ENCODE measurements around the gene PTPRD. TPM values are rescaled to one million over a fixed set of nuclear protein-coding genes. Genes with fewer than 3 reads are reported as not detected.

PTPRD gene
- total RNA-seq, 1 experiment from 2014 or later: 70.1 TPM

- no peaks in the 10 kb centered on the region for H3K4me1 ChIP-seq
- no peaks in the 10 kb centered on the region for H3K9me3 ChIP-seq
- no peaks in the 10 kb centered on the region for H3K4me1 Mint-ChIP-seq (ENCODE audit: low read depth, unreplicated experiment)
- TF ChIP-seq CTCF (IDR thresholded peaks at IDR 0.05; ENCODE audit: insufficient read depth in 1 of 2, low read depth in 1 of 2, low read length in 1 of 2, severe bottlenecking in 1 of 2, unreplicated experiment in 1 of 2): no peak
- no peaks in the 10 kb centered on the region for H3K27me3 Mint-ChIP-seq (ENCODE audit: insufficient read depth, unreplicated experiment)
- ChIA-PET CTCF (no interaction called here), POLR2A (no interaction called here)
- DNase-seq: no peak
- no TSS peak for BruUV-seq (replicated peaks)
- H3K4me3 ChIP-seq (ENCODE audit: low read depth, low read length): no peak overlapping the region
- no peaks in the 10 kb centered on the region for H3K36me3 Mint-ChIP-seq (ENCODE audit: insufficient read depth, unreplicated experiment)
- H3K36me3 ChIP-seq (ENCODE audit: control insufficient read depth, insufficient read depth, low read length): no peaks in the 10 kb centered on the region
- intact Hi-C loops (cut with micrococcal nuclease; ENCODE audit: unreplicated experiment): no loop called here
- H3K4me3 Mint-ChIP-seq (ENCODE audit: unreplicated experiment): no peak overlapping the region
- H3K9me3 Mint-ChIP-seq (ENCODE audit: unreplicated experiment): no peaks in the 10 kb centered on the region
- no peaks in the 10 kb centered on the region for H3K27me3 ChIP-seq (replicated peaks; ENCODE audit: control insufficient read depth, insufficient read depth, low read length)
- H3K27ac Mint-ChIP-seq (ENCODE audit: unreplicated experiment): no peak overlapping the region
These were observed 173.8 kb downstream of the PTPRD start for GRCh38 chr9:10438955-10439354.

- no peaks in the 10 kb centered on the region for H3K27me3 Mint-ChIP-seq (ENCODE audit: insufficient read depth, unreplicated experiment)
- no peak overlapping the region for H3K4me3 ChIP-seq (ENCODE audit: low read depth, low read length)
These were observed 176.0 kb downstream of the PTPRD start for GRCh38 chr9:10436756-10437155.

GRCh38 chr9:10434412-10434811 lies 178.4 kb downstream of the PTPRD start:
- POLR2A ChIA-PET: no interaction called here
- intact Hi-C loops (cut with micrococcal nuclease; ENCODE audit: unreplicated experiment): no loop called here
- Histone ChIP-seq H3K27me3 (replicated peaks; ENCODE audit: control insufficient read depth, insufficient read depth, low read length) (no peaks in the 10 kb centered on the region), H3K4me3 (ENCODE audit: low read depth, low read length) (no peak overlapping the region), H3K9me3 (no peaks in the 10 kb centered on the region), H3K4me1 (no peaks in the 10 kb centered on the region), H3K36me3 (ENCODE audit: control insufficient read depth, insufficient read depth, low read length) (no peaks in the 10 kb centered on the region)
- H3K4me1 Mint-ChIP-seq (ENCODE audit: low read depth, unreplicated experiment): no peaks in the 10 kb centered on the region
- no peak for TF ChIP-seq CTCF (IDR thresholded peaks at IDR 0.05; ENCODE audit: insufficient read depth in 1 of 2, low read depth in 1 of 2, low read length in 1 of 2, severe bottlenecking in 1 of 2, unreplicated experiment in 1 of 2)
- H3K9me3 Mint-ChIP-seq (ENCODE audit: unreplicated experiment): no peaks in the 10 kb centered on the region
- no peak overlapping the region for H3K27ac Mint-ChIP-seq (ENCODE audit: unreplicated experiment)
- CTCF ChIA-PET: no interaction called here
- no peaks in the 10 kb centered on the region for H3K36me3 Mint-ChIP-seq (ENCODE audit: insufficient read depth, unreplicated experiment)
- BruUV-seq (replicated peaks): no TSS peak
- H3K27me3 Mint-ChIP-seq (ENCODE audit: insufficient read depth, unreplicated experiment): no peaks in the 10 kb centered on the region
- H3K4me3 Mint-ChIP-seq (ENCODE audit: unreplicated experiment): no peak overlapping the region
- no peak for DNase-seq

More at GRCh38 chr9:10436756-10437155, 176.0 kb downstream of the PTPRD start:
- no peaks in the 10 kb centered on the region for H3K4me1 ChIP-seq
- no peaks in the 10 kb centered on the region for H3K27me3 ChIP-seq (replicated peaks; ENCODE audit: control insufficient read depth, insufficient read depth, low read length)
- Mint-ChIP-seq H3K27ac (ENCODE audit: unreplicated experiment) (no peak overlapping the region), H3K9me3 (ENCODE audit: unreplicated experiment) (no peaks in the 10 kb centered on the region), H3K4me3 (ENCODE audit: unreplicated experiment) (no peak overlapping the region), H3K36me3 (ENCODE audit: insufficient read depth, unreplicated experiment) (no peaks in the 10 kb centered on the region), H3K4me1 (ENCODE audit: low read depth, unreplicated experiment) (no peaks in the 10 kb centered on the region)
- no peaks in the 10 kb centered on the region for H3K9me3 ChIP-seq
- intact Hi-C loops (cut with micrococcal nuclease; ENCODE audit: unreplicated experiment): no loop called here
- no TSS peak for BruUV-seq (replicated peaks)
- H3K36me3 ChIP-seq (ENCODE audit: control insufficient read depth, insufficient read depth, low read length): no peaks in the 10 kb centered on the region
- no peak for TF ChIP-seq CTCF (IDR thresholded peaks at IDR 0.05; ENCODE audit: insufficient read depth in 1 of 2, low read depth in 1 of 2, low read length in 1 of 2, severe bottlenecking in 1 of 2, unreplicated experiment in 1 of 2)
- POLR2A ChIA-PET: no interaction called here
- CTCF ChIA-PET: no interaction called here
- DNase-seq: no peak
